ENCODE measurements around the gene MCM6.

The MCM6 gene

DNA sequence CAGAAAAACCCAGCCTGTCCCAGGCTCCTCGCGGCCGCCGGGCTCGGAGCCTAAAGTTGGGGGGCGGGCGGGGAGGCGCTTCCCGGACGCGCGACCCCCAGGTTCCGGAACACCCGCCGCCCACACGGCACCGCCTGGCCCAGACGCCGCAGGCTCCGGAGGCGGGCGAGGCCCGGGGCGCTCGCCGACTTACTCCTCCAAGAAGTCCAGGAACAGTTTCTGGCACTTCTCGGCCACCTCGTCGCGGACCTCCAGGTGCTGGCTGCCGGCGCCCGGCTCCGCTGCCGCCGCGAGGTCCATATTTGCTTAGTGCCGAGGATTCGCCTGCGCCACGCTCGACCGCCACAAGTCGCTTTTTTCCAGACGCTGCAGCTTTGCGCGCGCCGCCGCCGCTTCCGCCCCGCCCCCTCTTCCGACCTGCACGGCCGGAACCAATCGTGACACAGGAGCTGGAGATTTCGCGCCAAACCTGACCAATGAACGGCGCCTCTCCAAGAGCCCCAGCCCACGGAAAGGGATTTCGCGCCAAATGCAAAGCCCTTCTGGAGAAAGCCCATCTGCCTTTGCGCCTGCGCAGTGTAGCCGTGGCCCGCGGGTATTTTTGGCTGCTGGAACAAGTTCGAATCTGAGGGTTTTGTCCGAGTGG is at the start of gene MCM6:
MCM6 (minus strand) TSS at position 378 of the 646 bp plus-strand sequence; CDS start at position 300, 78 bp downstream.
- Histone ChIP-seq H3K9me3 (ENCODE audit: control insufficient read depth, low read length) (no peaks in the 10 kb centered on the region), H3K4me3 (ENCODE audit: low read depth, low read length) (peak within 1 kb of the TSS; percentile 66), H3K9ac (no peak within 1 kb of the TSS), H3K4me1 (no peaks in the 10 kb centered on the region), H3K36me3 (ENCODE audit: control insufficient read depth, insufficient read depth, low read length) (no peaks in the 10 kb centered on the region), H3K4me2 (ENCODE audit: low read length) (peak within 1 kb of the TSS; percentile 88), H3K79me2 (no peaks in the 10 kb centered on the region), H3K27me3 (ENCODE audit: control insufficient read depth, insufficient read depth, low read length) (no peaks in the 10 kb centered on the region), H2AFZ (peak within 1 kb of the TSS; percentile 92), H3K27ac (peak within 1 kb of the TSS; percentile 37)
- TF ChIP-seq, protein P1, sequence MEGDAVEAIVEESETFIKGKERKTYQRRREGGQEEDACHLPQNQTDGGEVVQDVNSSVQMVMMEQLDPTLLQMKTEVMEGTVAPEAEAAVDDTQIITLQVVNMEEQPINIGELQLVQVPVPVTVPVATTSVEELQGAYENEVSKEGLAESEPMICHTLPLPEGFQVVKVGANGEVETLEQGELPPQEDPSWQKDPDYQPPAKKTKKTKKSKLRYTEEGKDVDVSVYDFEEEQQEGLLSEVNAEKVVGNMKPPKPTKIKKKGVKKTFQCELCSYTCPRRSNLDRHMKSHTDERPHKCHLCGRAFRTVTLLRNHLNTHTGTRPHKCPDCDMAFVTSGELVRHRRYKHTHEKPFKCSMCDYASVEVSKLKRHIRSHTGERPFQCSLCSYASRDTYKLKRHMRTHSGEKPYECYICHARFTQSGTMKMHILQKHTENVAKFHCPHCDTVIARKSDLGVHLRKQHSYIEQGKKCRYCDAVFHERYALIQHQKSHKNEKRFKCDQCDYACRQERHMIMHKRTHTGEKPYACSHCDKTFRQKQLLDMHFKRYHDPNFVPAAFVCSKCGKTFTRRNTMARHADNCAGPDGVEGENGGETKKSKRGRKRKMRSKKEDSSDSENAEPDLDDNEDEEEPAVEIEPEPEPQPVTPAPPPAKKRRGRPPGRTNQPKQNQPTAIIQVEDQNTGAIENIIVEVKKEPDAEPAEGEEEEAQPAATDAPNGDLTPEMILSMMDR (IDR thresholded peaks at IDR 0.05), result no peak

DNA sequence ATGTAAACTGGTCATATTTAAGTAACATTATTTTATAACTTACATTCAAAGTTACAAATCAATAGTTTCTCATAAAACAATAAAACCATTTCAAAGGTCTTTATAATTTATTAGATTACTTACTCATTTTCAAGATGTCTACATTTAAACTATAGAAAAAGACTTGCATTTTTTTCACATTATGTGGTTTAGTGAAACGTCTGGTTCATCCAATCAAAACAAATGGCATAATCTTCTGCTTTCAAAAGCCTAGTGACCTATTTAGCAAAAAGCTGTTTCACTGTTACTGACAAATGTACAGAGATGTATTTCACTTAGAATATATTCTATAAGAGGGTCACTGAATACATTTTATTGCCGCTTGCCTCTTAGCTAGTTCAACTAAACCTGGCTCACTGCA is 49.3 kb upstream of the MCM6 start:
- TF ChIP-seq, protein P1 (IDR thresholded peaks at IDR 0.05), result no peak
- H2AFZ ChIP-seq, result no peak overlapping the region

DNA sequence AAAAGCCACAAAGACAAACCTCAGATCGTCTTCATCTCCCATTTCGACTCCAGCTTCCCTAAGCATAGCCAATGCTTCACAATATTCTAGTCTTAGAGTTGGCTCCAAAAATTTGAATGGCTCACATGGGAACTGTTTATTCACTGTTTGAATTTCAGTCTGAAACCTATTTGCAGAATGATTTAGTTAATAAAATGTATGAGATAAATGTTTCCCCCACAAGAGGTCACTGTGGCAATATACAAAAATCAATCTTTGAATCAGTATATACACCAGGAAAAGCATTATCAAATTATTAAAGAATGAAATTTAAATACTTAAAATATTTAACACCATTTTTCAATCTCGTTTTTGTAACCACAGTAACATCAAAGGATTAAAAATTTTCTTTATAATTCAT is 40.0 kb upstream of the MCM6 start:
- Histone ChIP-seq H2AFZ (no peak overlapping the region), H3K36me3 (ENCODE audit: control insufficient read depth, insufficient read depth, low read length) (no peaks in the 10 kb centered on the region)
- TF ChIP-seq, protein P1 (IDR thresholded peaks at IDR 0.05), result peak; percentile 36

More for the DNA sequence above, 49.3 kb upstream of the MCM6 start:
- H3K79me2 ChIP-seq, result no peaks in the 10 kb centered on the region
- H3K4me2 ChIP-seq (ENCODE audit: low read length), result no peak overlapping the region
- H3K9me3 ChIP-seq (ENCODE audit: control insufficient read depth, low read length), result no peaks in the 10 kb centered on the region
- no peak overlapping the region for H3K9ac ChIP-seq
- no peaks in the 10 kb centered on the region for H3K36me3 ChIP-seq (ENCODE audit: control insufficient read depth, insufficient read depth, low read length)
- no peak overlapping the region for H3K4me3 ChIP-seq (ENCODE audit: low read depth, low read length)
- no peak overlapping the region for H3K27ac ChIP-seq
- H3K4me1 ChIP-seq, result no peaks in the 10 kb centered on the region
- H3K27me3 ChIP-seq (ENCODE audit: control insufficient read depth, insufficient read depth, low read length), result no peaks in the 10 kb centered on the region

DNA sequence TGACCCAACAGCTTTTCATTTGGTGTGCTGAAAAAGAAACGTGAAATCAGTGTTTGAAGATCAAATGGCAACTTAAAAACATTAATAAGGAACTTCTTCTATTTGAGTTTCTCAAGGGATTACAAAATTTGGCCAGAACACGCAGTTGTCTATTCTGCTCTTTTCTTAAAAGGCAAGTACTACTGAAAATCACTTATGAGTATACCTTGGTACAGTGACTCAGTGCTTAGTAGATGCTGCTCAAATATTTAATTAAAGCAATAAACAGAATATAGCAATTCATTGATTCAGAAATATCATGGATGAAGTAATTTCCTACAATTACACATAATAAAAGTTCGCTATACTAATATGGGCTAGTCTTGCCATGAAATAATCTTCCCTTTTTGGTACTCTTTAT is 38.2 kb upstream of the MCM6 start:
- H3K9me3 ChIP-seq (ENCODE audit: control insufficient read depth, low read length), result no peaks in the 10 kb centered on the region
- H3K4me1 ChIP-seq, result no peaks in the 10 kb centered on the region
- TF ChIP-seq, protein P1 (IDR thresholded peaks at IDR 0.05), result no peak
- H2AFZ ChIP-seq, result no peak overlapping the region
- H3K79me2 ChIP-seq, result no peaks in the 10 kb centered on the region
- no peak overlapping the region for H3K27ac ChIP-seq
- no peak overlapping the region for H3K4me2 ChIP-seq (ENCODE audit: low read length)
- H3K36me3 ChIP-seq (ENCODE audit: control insufficient read depth, insufficient read depth, low read length), result no peaks in the 10 kb centered on the region
- no peaks in the 10 kb centered on the region for H3K27me3 ChIP-seq (ENCODE audit: control insufficient read depth, insufficient read depth, low read length)
- no peak overlapping the region for H3K9ac ChIP-seq
- H3K4me3 ChIP-seq (ENCODE audit: low read depth, low read length), result no peak overlapping the region

More for the DNA sequence above, 40.0 kb upstream of the MCM6 start:
- no peak overlapping the region for H3K27ac ChIP-seq
- no peaks in the 10 kb centered on the region for H3K9me3 ChIP-seq (ENCODE audit: control insufficient read depth, low read length)
- H3K9ac ChIP-seq, result no peak overlapping the region
- H3K4me1 ChIP-seq, result no peaks in the 10 kb centered on the region
- H3K4me2 ChIP-seq (ENCODE audit: low read length), result no peak overlapping the region
- no peak overlapping the region for H3K4me3 ChIP-seq (ENCODE audit: low read depth, low read length)
- H3K79me2 ChIP-seq, result no peaks in the 10 kb centered on the region
- H3K27me3 ChIP-seq (ENCODE audit: control insufficient read depth, insufficient read depth, low read length), result no peaks in the 10 kb centered on the region
